Right renal cortex interstitium (tissue), 3 donors: ENCODE results near the gene SAMHD1. TPM values are rescaled to one million over a fixed set of nuclear protein-coding genes. Genes with fewer than 3 reads are reported as not detected.
"Not testable (repeated sequence)": the region's sequence is repeated elsewhere in the genome, so short reads cannot be mapped to it uniquely, and the experiment has no call there.

Experiments
- DNase-seq, 3 donors: peaks; one replicate each; pipeline ENCODE4 v3.0.0-alpha.2; 2013; ENCODE audit warnings: low read depth in 3 of 3, low spot score in 2 of 3
- polyA plus RNA-seq, 3 donors: library from polyadenylated mRNA; unstranded; fragments of 120-200 nt; gene quantifications; one replicate each; pipeline ENCODE4 v1.2.1, GENCODE V29; 2013; ENCODE audit not compliant: insufficient read length in 3 of 3

Gene SAMHD1
- polyA plus RNA-seq, 3 donors, result 24.7 to 29.8 (median 26.7) TPM

DNA sequence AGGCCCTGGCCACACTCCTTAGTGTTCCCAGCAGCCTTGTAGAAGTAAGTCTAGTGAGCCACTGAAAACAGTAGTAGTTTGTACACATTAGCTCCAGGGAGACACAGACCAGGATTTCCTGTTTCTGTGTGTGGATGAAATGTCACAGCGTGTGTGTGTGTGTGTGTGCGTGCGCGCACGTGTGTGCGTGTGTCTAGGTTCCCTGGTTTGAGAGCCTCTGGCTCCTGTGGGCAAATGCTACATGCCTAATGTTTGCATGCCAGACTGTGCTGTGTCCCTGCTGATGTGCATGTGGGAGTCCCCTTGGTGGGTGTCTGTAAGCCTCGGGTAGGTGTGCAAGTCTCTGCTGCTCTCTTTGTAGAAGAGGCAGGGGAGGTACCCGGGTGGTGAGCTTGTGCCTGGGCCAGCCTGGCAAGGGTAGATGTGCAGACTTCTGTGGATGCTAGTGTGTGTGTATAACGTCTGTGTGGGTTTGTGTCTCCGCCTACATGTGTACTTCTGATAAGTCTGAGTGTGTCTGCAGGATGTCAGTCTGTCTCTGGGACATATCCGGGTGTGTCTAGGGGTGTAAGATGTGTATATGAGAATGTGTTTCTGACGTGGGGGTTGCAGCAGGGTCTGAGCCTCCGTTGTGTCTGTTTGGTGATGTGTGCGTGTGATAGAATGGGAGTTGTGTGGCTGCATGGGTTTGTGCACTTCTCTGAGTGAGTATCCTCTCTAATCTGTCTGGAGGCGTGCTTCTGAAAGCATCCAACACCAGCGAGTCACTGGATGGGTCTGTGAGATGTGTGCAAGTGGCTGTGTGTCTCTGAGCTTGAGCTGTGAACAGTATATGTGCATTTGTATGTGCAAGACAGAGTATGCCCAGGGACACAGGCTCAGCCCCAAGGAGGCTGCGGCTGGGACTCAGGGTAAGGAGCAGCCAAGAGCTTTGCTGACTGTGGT is 94.5 kb downstream of the SAMHD1 start:
- no peak for DNase-seq

DNA sequence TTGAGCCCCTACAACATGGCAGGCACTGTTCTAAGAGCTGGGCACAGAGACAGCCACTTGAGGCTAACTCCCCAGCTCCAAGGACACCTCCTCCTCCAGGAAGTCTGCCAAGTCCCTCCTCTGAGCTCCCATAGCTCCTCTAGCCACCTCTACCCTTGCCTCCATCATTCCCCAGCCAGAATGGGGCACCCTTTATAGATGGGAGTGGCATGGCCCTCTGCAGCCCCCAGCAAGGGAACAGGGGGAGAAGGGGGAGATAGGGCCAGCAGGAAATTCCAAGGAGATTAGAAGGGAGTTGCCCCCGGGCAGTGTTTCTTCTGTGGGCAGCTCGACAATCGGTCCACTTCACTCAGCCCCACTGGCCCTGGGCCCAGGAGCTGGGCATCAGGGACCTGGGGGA is 95.3 kb downstream of the SAMHD1 start:
- DNase-seq, result no peak

DNA sequence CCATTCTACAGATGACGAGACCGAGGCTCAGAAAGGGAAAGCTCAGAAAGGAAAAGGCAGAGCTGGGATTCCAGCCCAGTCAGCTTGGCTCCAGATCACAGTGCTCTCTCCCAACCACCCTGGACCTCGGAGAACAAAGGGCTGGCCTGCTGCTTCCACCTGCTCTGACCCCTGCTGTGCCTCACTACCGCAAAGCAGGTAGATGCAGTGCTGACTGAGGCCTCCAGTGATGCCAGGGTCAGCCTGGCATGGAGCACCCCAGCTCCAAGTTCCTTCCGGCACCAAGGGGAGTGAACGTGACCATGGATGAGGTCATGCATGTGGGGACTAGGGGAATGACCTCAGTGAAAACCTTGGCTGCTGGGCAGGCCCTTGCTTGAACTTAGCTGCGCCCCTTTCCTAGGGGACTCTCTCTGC is 96.3 kb downstream of the SAMHD1 start:
- no peak for DNase-seq

DNA sequence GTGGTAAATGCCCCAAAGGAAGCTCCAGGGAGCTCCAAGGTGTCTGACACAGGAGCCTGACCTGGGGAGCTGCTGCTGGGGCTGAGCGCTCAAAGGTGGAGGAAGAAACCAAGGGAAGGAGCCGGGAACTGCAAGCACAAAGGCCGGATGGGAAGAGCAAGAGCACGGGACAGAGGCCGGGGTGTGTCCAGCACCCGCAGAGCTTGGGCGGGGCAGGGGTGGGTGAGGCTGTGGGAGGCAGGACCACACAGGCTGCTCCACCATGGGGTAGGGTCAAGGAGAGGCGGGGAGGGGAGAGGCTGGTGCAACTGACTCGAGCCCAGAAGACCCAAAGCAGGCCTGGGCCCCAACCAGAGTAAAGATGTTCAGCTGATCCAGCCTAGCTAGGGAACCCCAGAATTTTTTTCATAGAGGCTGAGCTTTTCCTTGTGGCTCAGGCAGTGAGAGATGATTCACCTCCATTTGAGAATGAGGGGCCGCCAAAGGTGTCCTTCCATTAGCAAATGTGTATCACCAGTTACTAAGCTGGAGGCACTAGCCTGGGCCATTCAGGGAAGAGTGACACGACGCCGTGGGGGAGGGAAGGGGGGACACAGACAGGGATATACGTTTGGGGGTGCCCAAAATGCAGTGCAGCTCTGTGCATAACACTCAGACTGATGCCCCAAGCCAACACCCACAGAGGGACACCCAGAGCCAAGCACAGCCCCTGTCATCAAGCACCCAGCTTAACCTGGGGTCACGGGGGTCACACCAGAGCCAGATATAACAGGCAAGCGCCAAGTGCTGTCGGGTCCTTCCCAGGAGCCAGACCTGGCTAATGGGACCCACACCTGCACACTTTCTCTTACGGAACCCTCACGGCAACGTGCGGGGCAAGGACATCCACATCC is 96.9 kb downstream of the SAMHD1 start:
- no peak for DNase-seq

DNA sequence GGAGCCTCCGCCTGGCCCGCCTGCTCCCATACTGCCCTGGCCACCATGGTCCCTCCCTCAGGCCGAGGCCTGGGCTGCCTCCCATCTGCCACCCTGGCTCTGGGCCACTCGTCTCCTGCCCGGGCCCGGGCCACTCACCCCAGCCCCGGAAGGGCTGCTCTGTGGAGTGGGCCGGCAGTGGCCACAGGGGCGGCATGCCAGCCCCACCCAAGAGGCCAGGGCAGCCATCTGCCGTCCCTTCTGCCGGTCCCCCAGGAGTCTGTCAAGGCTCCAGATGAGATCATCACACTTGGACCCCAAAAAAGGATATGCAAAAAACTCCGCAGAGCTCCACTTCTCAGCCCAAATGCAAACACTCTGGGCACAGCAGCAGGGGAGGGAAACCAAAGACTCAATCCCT is 99.3 kb downstream of the SAMHD1 start:
- no peak for DNase-seq

DNA sequence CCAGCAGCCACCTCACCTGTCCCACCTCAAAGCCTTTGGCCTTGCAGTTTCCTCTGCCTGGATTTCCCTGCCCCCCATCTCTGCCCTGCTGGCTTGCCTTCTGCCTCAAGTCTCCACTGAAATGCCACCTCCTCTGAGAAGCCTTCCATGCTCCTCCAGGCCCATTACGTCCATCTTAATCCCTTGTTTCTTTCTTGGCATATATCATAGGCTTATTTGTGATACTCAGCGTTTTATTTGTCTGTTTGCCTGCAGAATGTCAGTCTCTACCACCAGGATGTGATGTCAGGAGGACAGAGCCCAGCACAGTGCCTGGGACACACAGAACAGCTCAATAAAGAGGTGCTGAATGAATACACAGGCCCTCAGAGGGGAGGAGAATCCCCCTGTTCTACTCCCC is 100.0 kb downstream of the SAMHD1 start:
- DNase-seq, result no peak

DNA sequence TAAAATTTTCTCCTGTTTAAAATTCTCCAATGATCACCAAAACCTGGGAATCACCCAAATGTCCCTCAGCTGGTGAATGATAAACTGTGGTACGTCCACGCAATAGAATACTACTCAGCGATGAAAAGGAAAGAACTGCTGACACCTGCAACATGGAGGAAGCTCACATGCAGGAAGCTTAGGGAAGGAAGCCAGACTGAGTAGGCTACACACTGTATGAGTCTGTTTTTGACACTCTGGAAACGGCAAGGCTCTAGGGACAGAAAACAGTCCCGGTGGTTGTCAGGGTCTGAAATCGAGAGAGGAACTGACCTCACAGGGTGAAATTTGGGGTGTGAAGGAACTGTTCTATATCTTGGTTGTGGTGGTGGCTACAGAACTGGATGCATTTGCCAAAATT is 100.7 kb downstream of the SAMHD1 start:
- DNase-seq, result no peak

DNA sequence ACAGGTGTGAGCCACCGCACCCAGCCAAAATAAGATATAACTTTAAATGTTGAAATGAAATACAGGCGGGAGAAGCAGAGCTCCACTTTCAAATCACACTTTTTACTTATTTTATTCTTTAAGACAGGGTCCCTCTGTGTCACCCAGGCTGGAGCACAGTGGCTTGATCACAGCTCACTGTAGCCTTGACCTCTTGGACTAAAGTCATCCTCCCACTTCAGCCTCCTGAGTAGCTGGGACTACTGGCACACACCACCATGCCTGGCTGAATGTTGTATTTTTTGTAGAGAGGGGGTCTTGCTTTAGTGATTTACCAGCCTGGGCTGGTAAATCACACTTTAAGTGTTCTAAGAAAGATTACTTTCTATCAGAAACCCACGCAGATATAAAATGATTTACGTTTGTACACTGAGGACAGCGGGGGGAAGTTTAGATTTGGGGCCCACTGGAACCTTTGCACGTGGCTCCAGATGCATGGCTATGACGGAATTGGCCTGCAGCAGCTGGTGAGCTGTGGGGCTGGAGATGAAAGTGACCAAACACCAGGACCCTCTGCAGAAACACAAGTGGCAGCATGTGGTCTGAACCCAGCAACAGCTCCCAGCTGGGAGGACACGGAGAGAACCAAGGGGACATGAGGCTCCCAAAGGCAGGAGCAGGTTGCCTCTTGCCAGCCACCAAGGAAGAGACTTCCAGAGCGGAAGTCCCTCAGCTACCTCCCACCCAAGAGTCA is 102.0 kb downstream of the SAMHD1 start:
- no peak for DNase-seq

DNA sequence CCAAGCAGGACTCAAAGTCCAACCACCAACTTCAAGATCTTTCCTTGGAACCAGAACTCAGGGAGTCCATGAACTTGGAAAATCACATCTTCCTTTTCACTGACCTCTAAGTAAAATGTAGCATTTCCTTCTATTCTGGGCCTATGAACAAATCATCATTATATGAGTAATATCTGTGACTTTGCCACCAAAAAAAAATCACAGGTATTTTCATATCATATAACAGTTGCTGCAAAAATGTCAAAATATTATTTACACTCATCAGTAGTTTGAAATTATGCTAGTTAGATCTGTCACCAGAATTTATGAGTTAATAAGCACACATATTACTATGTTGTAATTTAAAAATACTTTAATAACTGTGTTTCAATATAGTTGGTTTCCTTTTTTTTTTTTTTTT is 102.8 kb downstream of the SAMHD1 start:
- DNase-seq, result no peak

DNA sequence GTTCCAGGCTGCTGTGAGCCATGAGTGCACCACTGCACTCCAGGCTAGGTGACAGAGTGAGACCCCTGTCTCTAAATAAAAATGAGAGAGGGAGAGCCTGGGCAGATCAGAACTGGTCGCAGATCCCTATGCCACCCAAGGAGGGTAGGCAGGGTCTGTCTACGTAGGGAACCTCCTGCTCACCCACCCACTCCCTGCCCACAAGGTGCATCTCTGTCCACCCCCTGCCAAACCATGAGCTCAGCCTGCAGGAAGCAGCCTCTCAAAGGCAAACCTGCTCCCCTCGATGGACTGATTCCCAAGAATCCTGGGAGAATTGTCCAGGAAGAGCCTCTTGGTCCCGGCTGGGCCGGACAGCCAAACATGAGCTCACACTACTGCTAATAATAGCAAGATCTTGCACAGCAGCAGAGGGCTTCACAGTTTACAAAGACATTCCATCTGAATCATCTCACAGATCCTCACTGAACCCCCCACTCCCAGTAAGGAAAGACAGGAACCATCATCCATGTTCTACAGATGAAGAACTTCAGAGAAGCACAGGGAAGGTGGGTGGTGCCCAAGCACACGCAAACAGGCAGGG is 103.3 kb downstream of the SAMHD1 start:
- DNase-seq, result no peak

DNA sequence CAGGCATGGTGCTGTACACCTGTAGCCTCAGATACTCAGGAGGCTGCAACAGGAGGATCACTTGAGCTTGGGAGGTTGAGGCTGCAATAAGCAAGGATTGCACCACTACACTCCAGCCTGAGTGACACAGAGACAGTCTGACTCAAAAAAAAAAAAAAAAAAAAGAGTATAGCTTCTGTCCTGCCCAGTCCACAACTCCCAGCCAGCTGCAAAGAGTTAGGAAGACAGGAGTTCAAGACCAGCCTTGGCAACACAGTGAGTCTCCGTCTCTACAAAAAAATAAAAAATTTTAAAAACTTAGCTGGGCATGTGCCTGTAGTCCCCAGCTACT is 103.8 kb downstream of the SAMHD1 start:
- no peak for DNase-seq

DNA sequence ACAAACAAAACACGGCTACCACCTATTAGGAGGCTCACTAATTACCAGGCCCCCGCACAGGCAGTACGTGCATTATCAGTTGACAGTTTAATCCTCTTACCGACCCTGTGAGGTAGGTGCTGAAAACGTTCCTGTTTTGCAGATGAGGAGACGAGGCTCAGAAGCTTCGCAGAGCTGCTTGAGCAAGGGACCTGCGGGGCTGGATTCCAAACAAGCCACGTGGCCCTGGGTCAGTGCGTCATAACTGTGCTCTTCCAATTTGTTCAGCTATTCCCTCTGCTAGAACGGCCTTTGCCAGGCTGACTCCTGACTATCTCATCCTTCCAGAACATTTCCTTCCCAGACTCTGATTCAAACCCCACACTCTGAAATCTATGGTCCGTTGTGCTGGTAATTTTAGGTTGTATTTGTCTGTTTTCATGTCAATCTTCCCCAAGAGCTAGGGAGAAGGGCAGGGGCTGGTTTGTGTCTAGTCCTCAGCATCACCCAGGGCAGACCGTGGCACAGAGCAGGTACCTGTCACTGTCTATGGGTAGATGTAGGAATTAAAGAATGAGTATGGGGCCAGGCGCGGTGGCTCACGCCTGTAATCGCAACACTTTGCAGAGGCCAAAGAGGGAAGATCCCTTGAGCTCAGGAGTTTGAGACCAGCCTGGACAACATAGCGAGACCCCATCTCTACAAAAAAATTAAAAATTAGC is 104.3 kb downstream of the SAMHD1 start:
- DNase-seq, result no peak

DNA sequence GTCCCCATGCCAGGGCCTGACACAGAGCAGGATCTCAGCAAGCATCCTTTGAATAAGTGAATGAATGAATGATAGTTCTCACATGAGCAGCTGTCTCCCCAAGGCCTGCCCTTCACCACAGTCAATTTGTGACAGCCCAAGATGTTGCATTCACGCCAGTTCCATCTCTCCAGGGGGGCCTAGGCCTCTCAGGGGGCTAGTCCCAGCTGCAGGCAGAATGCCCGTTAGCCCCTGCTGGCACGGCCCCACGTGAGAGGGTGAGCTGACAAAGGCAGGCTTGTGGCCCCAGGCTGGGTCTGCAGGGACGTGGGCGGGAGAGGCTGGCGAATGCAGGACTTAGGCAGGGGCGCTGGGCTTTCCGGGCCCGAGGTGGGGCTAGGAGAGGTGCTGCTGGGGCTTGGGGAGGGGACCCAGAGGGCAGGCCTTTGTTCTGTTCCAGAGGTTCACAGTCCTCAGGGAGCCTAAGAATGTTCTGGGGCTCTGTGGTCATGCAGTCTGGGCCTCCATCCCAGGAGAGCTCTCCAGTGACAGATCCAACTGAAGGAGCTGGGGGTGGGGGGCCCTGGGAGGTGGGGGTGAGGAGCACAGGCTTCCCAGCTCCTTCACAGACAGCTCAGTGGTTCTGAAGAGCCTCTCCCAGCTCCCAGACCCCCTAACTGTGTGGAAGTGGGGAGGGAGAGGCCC is 106.1 kb downstream of the SAMHD1 start:
- no peak for DNase-seq

DNA sequence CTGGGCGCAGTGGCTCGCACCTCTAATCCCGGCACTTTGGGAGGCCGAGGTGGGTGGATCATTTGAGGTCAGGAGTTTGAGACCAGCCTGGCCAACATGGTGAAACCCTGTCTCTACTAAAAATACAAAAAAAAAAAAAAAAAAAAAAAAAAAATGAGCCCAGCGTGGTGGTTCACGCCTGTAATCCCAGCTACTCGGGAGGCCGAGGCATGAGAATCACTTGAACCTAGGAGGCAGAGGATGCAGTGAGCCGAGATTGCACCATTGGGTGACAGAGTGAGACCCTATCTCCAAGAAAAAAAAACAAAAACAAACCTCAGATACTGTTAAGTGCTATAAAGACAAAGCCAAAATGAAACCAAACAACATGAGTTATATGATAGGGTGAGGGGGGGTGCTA is 110.5 kb downstream of the SAMHD1 start:
- DNase-seq, result not testable (repeated sequence)

Other genes starting within 250 kb of the SAMHD1 start
- 10 to 100 TPM; 34.5 to 38.9 (median 38.1) TPM for gene NDRG3, start 205.6 kb downstream of the SAMHD1 start, polyA plus RNA-seq
- gene DSN1, start 177.9 kb downstream of the SAMHD1 start, polyA plus RNA-seq, result 10 to 100 TPM; 18.0 to 19.1 (median 18.5) TPM
- 1 to 10 TPM; 1.8 to 4.8 (median 3.2) TPM for gene TLDC2, start 75.6 kb downstream of the SAMHD1 start, polyA plus RNA-seq
- gene RBL1, start 144.3 kb upstream of the SAMHD1 start, polyA plus RNA-seq, result 10 to 100 TPM; 10.3 to 14.0 (median 12.4) TPM
- gene RPN2, start 227.6 kb upstream of the SAMHD1 start, polyA plus RNA-seq, result 100 to 1,000 TPM; 322 to 332 (median 332) TPM
- gene MROH8, start 227.8 kb upstream of the SAMHD1 start, polyA plus RNA-seq, result 1 to 10 TPM; 6.9 to 7.9 (median 6.9) TPM